Activated CD4-positive, alpha-beta T cell treated with anti-CD3 and anti-CD28 coated beads for 1 hour (primary cell): ENCODE data around the gene PCDH9.

Experiments
- DNase-seq: peaks from one replicate; pipeline ENCODE4 v3.0.0-alpha.2; 2020

PCDH9 gene

GRCh38 chr13:66503890-66504289 lies 726.2 kb downstream of the PCDH9 start:
- DNase-seq: no peak

GRCh38 chr13:66501181-66501580 lies 729.0 kb downstream of the PCDH9 start:
- DNase-seq: no peak

GRCh38 chr13:66492479-66492878 lies 737.7 kb downstream of the PCDH9 start:
- DNase-seq: no peak

- DNase-seq: no peak
Measured at GRCh38 chr13:66491251-66491650, 738.9 kb downstream of the PCDH9 start.

GRCh38 chr13:66489586-66489985 lies 740.5 kb downstream of the PCDH9 start:
- no peak for DNase-seq

- no peak for DNase-seq
Measured at GRCh38 chr13:66489172-66489571, 741.0 kb downstream of the PCDH9 start.

- no peak for DNase-seq
Measured at GRCh38 chr13:66483712-66484111, 746.4 kb downstream of the PCDH9 start.

GRCh38 chr13:66482836-66483235 lies 747.3 kb downstream of the PCDH9 start:
- no peak for DNase-seq

GRCh38 chr13:66477816-66478215 lies 752.3 kb downstream of the PCDH9 start:
- no peak for DNase-seq

- DNase-seq: no peak
Measured at GRCh38 chr13:66475061-66475460, 755.1 kb downstream of the PCDH9 start.

- DNase-seq: no peak
Measured at GRCh38 chr13:66469745-66470144, 760.4 kb downstream of the PCDH9 start.

GRCh38 chr13:66468656-66469055 lies 761.5 kb downstream of the PCDH9 start:
- DNase-seq: no peak

- no peak for DNase-seq
Measured at GRCh38 chr13:66462187-66462586, 767.9 kb downstream of the PCDH9 start.

GRCh38 chr13:66461021-66461420 lies 769.1 kb downstream of the PCDH9 start:
- DNase-seq: no peak

GRCh38 chr13:66459634-66460033 lies 770.5 kb downstream of the PCDH9 start:
- DNase-seq: no peak

- DNase-seq: no peak
Measured at GRCh38 chr13:66459143-66459542, 771.0 kb downstream of the PCDH9 start.

- DNase-seq: no peak
Measured at GRCh38 chr13:66446413-66446812, 783.7 kb downstream of the PCDH9 start.

- DNase-seq: no peak
Measured at GRCh38 chr13:66443926-66444325, 786.2 kb downstream of the PCDH9 start.

- DNase-seq: no peak
Measured at GRCh38 chr13:66440938-66441337, 789.2 kb downstream of the PCDH9 start.

- DNase-seq: no peak
Measured at GRCh38 chr13:66430728-66431127, 799.4 kb downstream of the PCDH9 start.

GRCh38 chr13:66430269-66430668 lies 799.9 kb downstream of the PCDH9 start:
- DNase-seq: no peak

- no peak for DNase-seq
Measured at GRCh38 chr13:66429156-66429555, 801.0 kb downstream of the PCDH9 start.

- DNase-seq: no peak
Measured at GRCh38 chr13:66427458-66427861, 802.7 kb downstream of the PCDH9 start.

- DNase-seq: no peak
Measured at GRCh38 chr13:66425741-66426140, 804.4 kb downstream of the PCDH9 start.

- DNase-seq: no peak
Measured at GRCh38 chr13:66424422-66424821, 805.7 kb downstream of the PCDH9 start.

- DNase-seq: no peak
Measured at GRCh38 chr13:66415444-66415843, 814.7 kb downstream of the PCDH9 start.
